Liver (tissue), 9 donors: ENCODE results near the gene SEC22A. TPM values are rescaled to one million over a fixed set of nuclear protein-coding genes. Genes with fewer than 3 reads are reported as not detected.

Experiments used
- DNase-seq: peaks from one replicate; pipeline ENCODE4 v3.0.0-alpha.2; 2017; ENCODE audit warnings: low spot score
- H3K27ac ChIP-seq, 2 donors: one replicate each; pipeline ENCODE4 v1.7.0; 2013; ENCODE audit warnings: inconsistent platforms in 2 of 2, low read length in 2 of 2, control low read depth in 1 of 2, low read depth in 1 of 2, mild to moderate bottlenecking in 1 of 2
- H3K27me3 ChIP-seq, 4 donors: one replicate each; pipeline versions ENCODE4 v1.6.1 to v1.7.0; 2013; ENCODE audit warnings: low read length in 3 of 4, inconsistent platforms in 1 of 4, mild to moderate bottlenecking in 1 of 4, moderate library complexity in 1 of 4; ENCODE audit not compliant: control insufficient read depth in 4 of 4, insufficient read depth in 4 of 4
- H3K36me3 ChIP-seq, 4 donors: one replicate each; pipeline versions ENCODE4 v1.6.1 to v1.7.0; 2013; ENCODE audit warnings: low read length in 3 of 4, mild to moderate bottlenecking in 3 of 4, low read depth in 1 of 4, moderate library complexity in 1 of 4; ENCODE audit not compliant: control insufficient read depth in 4 of 4, insufficient read depth in 3 of 4
- H3K4me1 ChIP-seq, 4 donors: one replicate each; pipeline versions ENCODE4 v1.6.1 to v1.7.0; 2013; ENCODE audit warnings: low read length in 3 of 4, mild to moderate bottlenecking in 3 of 4, moderate library complexity in 1 of 4; ENCODE audit not compliant: control insufficient read depth in 4 of 4, insufficient read depth in 4 of 4
- H3K4me3 ChIP-seq, 3 donors: one replicate each; pipeline versions ENCODE4 v1.6.1 to v1.7.0; 2013; ENCODE audit warnings: low read length in 3 of 3, control low read depth in 1 of 3, low read depth in 1 of 3, mild to moderate bottlenecking in 1 of 3
- H3K9ac ChIP-seq, 2 donors: one replicate each; pipeline ENCODE4 v1.7.0; 2013; ENCODE audit warnings: low read length in 2 of 2, mild to moderate bottlenecking in 2 of 2, moderate library complexity in 2 of 2, control low read depth in 1 of 2, low read depth in 1 of 2
- H3K9me3 ChIP-seq, 4 donors: one replicate each; pipeline versions ENCODE4 v1.6.1 to v1.7.0; 2013; ENCODE audit warnings: low read length in 3 of 4; ENCODE audit not compliant: control insufficient read depth in 4 of 4
- ATF3 ChIP-seq: IDR thresholded peaks from 2 replicates; pipeline ENCODE4 v1.6.1; 2016; ENCODE audit warnings: antibody characterized with exemption
- CTCF ChIP-seq: fragments of 150-350 bp; IDR thresholded peaks from 2 replicates; pipeline ENCODE4 v1.5.1; 2017; ENCODE audit warnings: improper control_type of control experiment, low read depth, low read length; ENCODE audit not compliant: missing input control
- EGR1 ChIP-seq, 2 donors: IDR thresholded peaks; 2 replicates each; pipeline ENCODE4 v1.6.1; 2016 to 2018; ENCODE audit warnings: antibody characterized with exemption in 2 of 2, low read depth in 2 of 2
- FOXA1 ChIP-seq: IDR thresholded peaks from 2 replicates; pipeline ENCODE4 v1.6.1; 2016; ENCODE audit warnings: antibody characterized with exemption
- FOXA2 ChIP-seq: IDR thresholded peaks from 2 replicates; pipeline ENCODE4 v1.6.1; 2016; ENCODE audit warnings: antibody characterized with exemption
- GABPA ChIP-seq, 2 donors: IDR thresholded peaks in 1 of 2; conservative IDR thresholded peaks in 1 of 2; 2 replicates each; pipeline ENCODE4 v1.6.1; 2016; ENCODE audit warnings: antibody characterized with exemption in 2 of 2, mild to moderate bottlenecking in 1 of 2, moderate library complexity in 1 of 2
- HNF4A ChIP-seq, 2 donors: conservative IDR thresholded peaks; 2 replicates each; pipeline ENCODE4 v1.6.1; 2016; ENCODE audit warnings: antibody characterized with exemption in 2 of 2, mild to moderate bottlenecking in 2 of 2
- HNF4G ChIP-seq: IDR thresholded peaks from 2 replicates; pipeline ENCODE4 v1.6.1; 2016; ENCODE audit warnings: antibody characterized with exemption
- JUND ChIP-seq, 2 donors: IDR thresholded peaks; 2 replicates each; pipeline ENCODE4 v1.6.1; 2016; ENCODE audit warnings: antibody characterized with exemption in 2 of 2
- MAX ChIP-seq: IDR thresholded peaks from 2 replicates; pipeline ENCODE4 v1.6.1; 2016; ENCODE audit warnings: antibody characterized with exemption
- NR2F2 ChIP-seq: IDR thresholded peaks from 2 replicates; pipeline ENCODE4 v1.6.1; 2016; ENCODE audit warnings: antibody characterized with exemption
- RAD21 ChIP-seq, 2 donors: IDR thresholded peaks; 2 replicates each; pipeline ENCODE4 v1.6.1; 2016; ENCODE audit warnings: antibody characterized with exemption in 2 of 2, mild to moderate bottlenecking in 2 of 2
- REST ChIP-seq: IDR thresholded peaks from 2 replicates; pipeline ENCODE4 v1.6.1; 2016; ENCODE audit warnings: antibody characterized with exemption, mild to moderate bottlenecking
- RXRA ChIP-seq, 2 donors: IDR thresholded peaks; 2 replicates each; pipeline ENCODE4 v1.6.1; 2017 to 2018; ENCODE audit warnings: antibody characterized with exemption in 2 of 2, mild to moderate bottlenecking in 1 of 2
- SP1 ChIP-seq: IDR thresholded peaks from 2 replicates; pipeline ENCODE4 v1.6.1; 2018; ENCODE audit warnings: antibody characterized with exemption, mild to moderate bottlenecking
- TAF1 ChIP-seq: conservative IDR thresholded peaks from 2 replicates; pipeline ENCODE4 v1.6.1; 2016; ENCODE audit warnings: antibody characterized with exemption, mild to moderate bottlenecking
- YY1 ChIP-seq: IDR thresholded peaks from 2 replicates; pipeline ENCODE4 v1.6.1; 2016; ENCODE audit warnings: antibody characterized with exemption, mild to moderate bottlenecking
- ZBTB33 ChIP-seq: IDR thresholded peaks from 2 replicates; pipeline ENCODE4 v1.6.1; 2016; ENCODE audit warnings: antibody characterized with exemption
- polyA plus RNA-seq, 2 donors: library from polyadenylated mRNA; stranded (reverse) in 1 of 2; unstranded in 1 of 2; fragments of 200-250 nt in 1 of 2; fragments of >200 nt in 1 of 2; fragmentation: Nextera tagmentation in 1 of 2; extraction: Ambion mirVana in 1 of 2; gene quantifications; one replicate each; pipeline versions ENCODE4 v1.2.1 to v1.2.3, GENCODE V29; 2013 to 2015
- total RNA-seq, 2 donors: library from RNA; depleted of rRNA; stranded (reverse); fragments of >200 nt; gene quantifications; one replicate each; pipeline ENCODE4 v1.2.3, GENCODE V29; 2014
- donor health status: healthy.
- donor health status: healthy.
- donor health status: healthy.
- donor health status: healthy.
- donor health status: healthy.

SEC22A gene
- total and polyA plus RNA-seq, 4 donors, result 9.7 to 21.7 (median 16.1) TPM

- H3K27me3 ChIP-seq, result no peaks in the 10 kb centered on the region
- H3K27ac ChIP-seq, result no peak overlapping the region
- H3K9ac ChIP-seq, result no peak overlapping the region
- DNase-seq, result no peak
- H3K4me1 ChIP-seq, result peaks cover 0 to 10% (median 8%) of the 10 kb centered on the region in 4 donors
- H3K36me3 ChIP-seq, result peaks cover 5 to 30% (median 27%) of the 10 kb centered on the region in 4 donors
- no peak overlapping the region for H3K4me3 ChIP-seq
- TF ChIP-seq HNF4A (conservative IDR thresholded peaks at IDR 0.05) (no peak), NR2F2 (no peak), MAX (no peak), JUND (IDR thresholded peaks at IDR 0.05) (no peak), REST (no peak), ZBTB33 (no peak), RXRA (IDR thresholded peaks at IDR 0.05) (no peak), FOXA1 (no peak), CTCF (no peak), TAF1 (no peak), HNF4G (no peak), SP1 (no peak), ATF3 (no peak), GABPA (IDR thresholded peaks at IDR 0.05 in 1 of 2, conservative IDR thresholded peaks at IDR 0.05 in 1 of 2) (no peak), RAD21 (IDR thresholded peaks at IDR 0.05) (no peak), YY1 (no peak), EGR1 (IDR thresholded peaks at IDR 0.05; ENCODE audit: low read depth in 2 of 2) (no peak), FOXA2 (no peak)
- no peaks in the 10 kb centered on the region for H3K9me3 ChIP-seq
Measured at GRCh38 chr3:123168122-123168521, 33.6 kb upstream of the SEC22A start.
